A673 (cell line): ENCODE results near the gene PLCG1. TPM values are rescaled to one million over a fixed set of nuclear protein-coding genes. Genes with fewer than 3 reads are reported as not detected.

Experiments used
- BruUV-seq: library from RNA; stranded (reverse); fragments of 400-500 nt; replicated peaks from 2 replicates; lab custom pipeline; 2021; lab: Mats Ljungman, UMichigan
- CTCF ChIA-PET: fragments of 300-600 bp; sonication (Branson Sonifier 250); formaldehyde crosslinking; loops from one replicate; lab custom pipeline; 2022; ENCODE audit warnings: antibody characterized with exemption; lab: Charles Lee
- POLR2A ChIA-PET: fragments of 300-600 bp; sonication (Branson Sonifier 250); formaldehyde crosslinking; loops from one replicate; lab custom pipeline; 2022; ENCODE audit warnings: antibody characterized with exemption; ENCODE audit not compliant: low non-redundant PET; lab: Charles Lee
- DNase-seq: peaks from one replicate; pipeline ENCODE4 v3.0.0-alpha.2; 2015; ENCODE audit warnings: low spot score
- H3K27ac ChIP-seq: fragments of 200-600 bp; sonication (generic); 2 replicates; pipeline ENCODE4 v1.5.1; 2016; ENCODE audit warnings: mixed run types, low read depth, mild to moderate bottlenecking, mixed read lengths, antibody characterized with exemption, low read length; ENCODE audit not compliant: poor library complexity, severe bottlenecking
- H3K27me3 ChIP-seq: fragments of 200-600 bp; sonication (generic); replicated peaks from 2 replicates; pipeline ENCODE4 v1.6.1; 2017; ENCODE audit warnings: mixed run types, low read depth, mild to moderate bottlenecking, mixed read lengths, antibody characterized with exemption, low read length; ENCODE audit not compliant: insufficient read depth, poor library complexity
- H3K36me3 ChIP-seq: fragments of 200-600 bp; sonication (generic); 2 replicates; pipeline ENCODE4 v1.6.1; 2016; ENCODE audit warnings: mixed run types, mild to moderate bottlenecking, mixed read lengths, antibody characterized with exemption, low read length; ENCODE audit not compliant: insufficient read depth, poor library complexity, severe bottlenecking
- H3K4me1 ChIP-seq: fragments of 200-600 bp; sonication (generic); 2 replicates; pipeline ENCODE4 v1.6.1; 2017; ENCODE audit warnings: mixed run types, mild to moderate bottlenecking, mixed read lengths, antibody characterized with exemption, low read length; ENCODE audit not compliant: insufficient read depth, poor library complexity, severe bottlenecking
- H3K4me3 ChIP-seq: fragments of 200-600 bp; sonication (generic); 2 replicates; pipeline ENCODE4 v1.5.1; 2016; ENCODE audit warnings: low read depth, mixed run types, mild to moderate bottlenecking, mixed read lengths, low read length; ENCODE audit not compliant: poor library complexity, severe bottlenecking
- H3K9me3 ChIP-seq: fragments of 200-600 bp; sonication (generic); 2 replicates; pipeline ENCODE4 v1.6.1; 2016; ENCODE audit warnings: mixed run types, low read depth, mild to moderate bottlenecking, mixed read lengths, antibody characterized with exemption, low read length; ENCODE audit not compliant: poor library complexity, severe bottlenecking
- EZH2 ChIP-seq: fragments of 200-600 bp; sonication (generic); IDR thresholded peaks from 2 replicates; pipeline ENCODE4 v1.6.1; 2017; ENCODE audit warnings: borderline replicate concordance, low read depth, mild to moderate bottlenecking, mixed read lengths, antibody characterized with exemption, low read length; ENCODE audit not compliant: poor library complexity, severe bottlenecking
- intact Hi-C: fragments of 100-400 bp; cut with micrococcal nuclease; formaldehyde crosslinking; loops from one replicate; pipeline ENCODE4 v1.10.0; 2022; ENCODE audit not compliant: unreplicated experiment
- total RNA-seq: library from RNA; stranded (reverse); gene quantifications from 2 replicates; pipeline ENCODE4 v1.2.3, GENCODE V29; 2021
- TF ChIP-seq, protein P1 (sequence below): fragments of 300-800, 200-600 bp; sonication (generic); conservative IDR thresholded peaks from 2 replicates; pipeline ENCODE4 v1.5.1; 2017; ENCODE audit warnings: low read depth, mild to moderate bottlenecking, antibody characterized with exemption, low read length, moderate library complexity, mixed read lengths

The PLCG1 gene
- total RNA-seq, 1 experiment from 2014 or later: 146 TPM

- no peak for DNase-seq
- CTCF ChIA-PET: no interaction called here
- no TSS peak for BruUV-seq
- Histone ChIP-seq H3K4me3 (no peak overlapping the region), H3K27ac (no peak overlapping the region), H3K9me3 (no peaks in the 10 kb centered on the region), H3K36me3 (no peaks in the 10 kb centered on the region), H3K4me1 (peaks cover 5% of the 10 kb centered on the region), H3K27me3 (no peaks in the 10 kb centered on the region)
- intact Hi-C loops: no loop called here
- TF ChIP-seq, protein P1, sequence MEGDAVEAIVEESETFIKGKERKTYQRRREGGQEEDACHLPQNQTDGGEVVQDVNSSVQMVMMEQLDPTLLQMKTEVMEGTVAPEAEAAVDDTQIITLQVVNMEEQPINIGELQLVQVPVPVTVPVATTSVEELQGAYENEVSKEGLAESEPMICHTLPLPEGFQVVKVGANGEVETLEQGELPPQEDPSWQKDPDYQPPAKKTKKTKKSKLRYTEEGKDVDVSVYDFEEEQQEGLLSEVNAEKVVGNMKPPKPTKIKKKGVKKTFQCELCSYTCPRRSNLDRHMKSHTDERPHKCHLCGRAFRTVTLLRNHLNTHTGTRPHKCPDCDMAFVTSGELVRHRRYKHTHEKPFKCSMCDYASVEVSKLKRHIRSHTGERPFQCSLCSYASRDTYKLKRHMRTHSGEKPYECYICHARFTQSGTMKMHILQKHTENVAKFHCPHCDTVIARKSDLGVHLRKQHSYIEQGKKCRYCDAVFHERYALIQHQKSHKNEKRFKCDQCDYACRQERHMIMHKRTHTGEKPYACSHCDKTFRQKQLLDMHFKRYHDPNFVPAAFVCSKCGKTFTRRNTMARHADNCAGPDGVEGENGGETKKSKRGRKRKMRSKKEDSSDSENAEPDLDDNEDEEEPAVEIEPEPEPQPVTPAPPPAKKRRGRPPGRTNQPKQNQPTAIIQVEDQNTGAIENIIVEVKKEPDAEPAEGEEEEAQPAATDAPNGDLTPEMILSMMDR: no peak
- TF ChIP-seq EZH2: no peak
- POLR2A ChIA-PET: no interaction called here
Observed at GRCh38 chr20:41152108-41152757, 14.9 kb downstream of the PLCG1 start.

DNA sequence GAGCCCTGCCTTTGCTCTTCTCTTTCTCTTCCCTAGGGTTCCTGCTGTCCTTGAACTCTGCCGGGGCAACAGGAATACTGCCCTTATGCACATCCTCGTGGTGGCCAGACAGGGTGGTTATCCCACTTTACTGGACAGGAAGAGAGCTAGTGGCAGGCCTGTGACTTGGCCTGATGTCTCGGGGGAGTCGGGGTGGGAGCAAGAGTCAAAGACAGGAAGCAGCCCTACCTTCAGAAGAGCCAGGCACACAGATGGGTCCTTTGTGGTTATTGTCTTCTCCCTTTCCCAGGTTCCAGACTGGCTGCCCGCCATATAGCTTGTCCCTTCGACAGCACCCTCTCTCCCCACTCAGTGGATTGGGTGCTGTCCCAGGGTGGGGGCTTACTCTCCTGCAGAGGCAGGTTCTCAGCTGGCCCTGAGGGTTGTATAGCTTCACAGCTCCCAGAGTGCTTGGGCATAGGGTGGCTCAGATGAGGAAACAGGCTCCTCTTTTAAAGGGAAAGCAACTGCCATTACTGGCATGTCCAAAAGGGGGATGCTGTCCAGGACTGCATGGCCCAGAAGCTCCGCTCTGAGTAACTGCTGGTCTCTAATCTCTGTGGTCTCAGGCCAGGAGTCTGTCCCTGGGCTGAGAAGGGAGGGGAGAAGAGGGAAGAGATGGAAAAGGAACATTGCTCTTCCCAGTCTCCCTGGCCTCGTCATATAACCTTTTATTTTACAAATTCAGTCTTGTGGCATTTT is 17.3 kb downstream of the PLCG1 start:
- TF ChIP-seq EZH2: no peak
- TF ChIP-seq, protein P1: no peak
- Histone ChIP-seq H3K27me3 (no peaks in the 10 kb centered on the region), H3K4me1 (peaks cover 2% of the 10 kb centered on the region), H3K36me3 (peaks cover 2% of the 10 kb centered on the region), H3K4me3 (no peak overlapping the region), H3K27ac (no peak overlapping the region), H3K9me3 (no peaks in the 10 kb centered on the region)
- POLR2A ChIA-PET: no interaction called here
- BruUV-seq: no TSS peak
- CTCF ChIA-PET: no interaction called here
- intact Hi-C loops: no loop called here
- no peak for DNase-seq

GRCh38 chr20:41155261-41155660 is 17.9 kb downstream of the PLCG1 start:
- no peaks in the 10 kb centered on the region for H3K4me1 ChIP-seq
- peaks cover 7% of the 10 kb centered on the region for H3K36me3 ChIP-seq
- no peaks in the 10 kb centered on the region for H3K9me3 ChIP-seq
- no TSS peak for BruUV-seq
- TF ChIP-seq, protein P1: no peak
- no peak for TF ChIP-seq EZH2
- no peak overlapping the region for H3K27ac ChIP-seq
- H3K27me3 ChIP-seq: no peaks in the 10 kb centered on the region
- intact Hi-C loops: no loop called here
- POLR2A ChIA-PET: no interaction called here
- CTCF ChIA-PET: no interaction called here
- no peak for DNase-seq
- H3K4me3 ChIP-seq: no peak overlapping the region
